Panc1 (cell line): Measurements from ENCODE around the gene PSMC1.

Experiments
- POLR2AphosphoS5 ChIP-seq: IDR thresholded peaks from 2 replicates; pipeline ENCODE4 v1.6.1; 2012; ENCODE audit warnings: mild to moderate bottlenecking, low read depth, low read length, moderate library complexity
- SIN3A ChIP-seq: IDR thresholded peaks from 2 replicates; pipeline ENCODE4 v1.6.1; 2012; ENCODE audit warnings: low read depth, mild to moderate bottlenecking, low read length, moderate library complexity, borderline replicate concordance; ENCODE audit not compliant: insufficient read depth
- TCF7L2 ChIP-seq: IDR thresholded peaks from 2 replicates; pipeline ENCODE4 v1.6.1; 2011; ENCODE audit warnings: mild to moderate bottlenecking, low read depth, low read length, inconsistent platforms
- TF ChIP-seq, protein P1 (sequence below): fragments of 450-650 bp; IDR thresholded peaks from 2 replicates; pipeline ENCODE4 v1.5.1; 2017; ENCODE audit warnings: mild to moderate bottlenecking
- TF ChIP-seq, protein P2 (sequence below), 2 experiments: IDR thresholded peaks; 2 replicates each; pipeline ENCODE4 v1.6.1; 2011 to 2012; ENCODE audit warnings: low read depth in 2 of 2, control low read depth in 1 of 2, low read length in 1 of 2, mild to moderate bottlenecking in 1 of 2, moderate library complexity in 1 of 2; ENCODE audit not compliant: insufficient read depth in 1 of 2

GRCh38 chr14:90272523-90272922, 16.2 kb downstream of the PSMC1 start:
- no peak for TF ChIP-seq POLR2AphosphoS5
- TF ChIP-seq, protein P1, sequence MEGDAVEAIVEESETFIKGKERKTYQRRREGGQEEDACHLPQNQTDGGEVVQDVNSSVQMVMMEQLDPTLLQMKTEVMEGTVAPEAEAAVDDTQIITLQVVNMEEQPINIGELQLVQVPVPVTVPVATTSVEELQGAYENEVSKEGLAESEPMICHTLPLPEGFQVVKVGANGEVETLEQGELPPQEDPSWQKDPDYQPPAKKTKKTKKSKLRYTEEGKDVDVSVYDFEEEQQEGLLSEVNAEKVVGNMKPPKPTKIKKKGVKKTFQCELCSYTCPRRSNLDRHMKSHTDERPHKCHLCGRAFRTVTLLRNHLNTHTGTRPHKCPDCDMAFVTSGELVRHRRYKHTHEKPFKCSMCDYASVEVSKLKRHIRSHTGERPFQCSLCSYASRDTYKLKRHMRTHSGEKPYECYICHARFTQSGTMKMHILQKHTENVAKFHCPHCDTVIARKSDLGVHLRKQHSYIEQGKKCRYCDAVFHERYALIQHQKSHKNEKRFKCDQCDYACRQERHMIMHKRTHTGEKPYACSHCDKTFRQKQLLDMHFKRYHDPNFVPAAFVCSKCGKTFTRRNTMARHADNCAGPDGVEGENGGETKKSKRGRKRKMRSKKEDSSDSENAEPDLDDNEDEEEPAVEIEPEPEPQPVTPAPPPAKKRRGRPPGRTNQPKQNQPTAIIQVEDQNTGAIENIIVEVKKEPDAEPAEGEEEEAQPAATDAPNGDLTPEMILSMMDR, result no peak
- no peak for TF ChIP-seq TCF7L2
- TF ChIP-seq, protein P2, sequence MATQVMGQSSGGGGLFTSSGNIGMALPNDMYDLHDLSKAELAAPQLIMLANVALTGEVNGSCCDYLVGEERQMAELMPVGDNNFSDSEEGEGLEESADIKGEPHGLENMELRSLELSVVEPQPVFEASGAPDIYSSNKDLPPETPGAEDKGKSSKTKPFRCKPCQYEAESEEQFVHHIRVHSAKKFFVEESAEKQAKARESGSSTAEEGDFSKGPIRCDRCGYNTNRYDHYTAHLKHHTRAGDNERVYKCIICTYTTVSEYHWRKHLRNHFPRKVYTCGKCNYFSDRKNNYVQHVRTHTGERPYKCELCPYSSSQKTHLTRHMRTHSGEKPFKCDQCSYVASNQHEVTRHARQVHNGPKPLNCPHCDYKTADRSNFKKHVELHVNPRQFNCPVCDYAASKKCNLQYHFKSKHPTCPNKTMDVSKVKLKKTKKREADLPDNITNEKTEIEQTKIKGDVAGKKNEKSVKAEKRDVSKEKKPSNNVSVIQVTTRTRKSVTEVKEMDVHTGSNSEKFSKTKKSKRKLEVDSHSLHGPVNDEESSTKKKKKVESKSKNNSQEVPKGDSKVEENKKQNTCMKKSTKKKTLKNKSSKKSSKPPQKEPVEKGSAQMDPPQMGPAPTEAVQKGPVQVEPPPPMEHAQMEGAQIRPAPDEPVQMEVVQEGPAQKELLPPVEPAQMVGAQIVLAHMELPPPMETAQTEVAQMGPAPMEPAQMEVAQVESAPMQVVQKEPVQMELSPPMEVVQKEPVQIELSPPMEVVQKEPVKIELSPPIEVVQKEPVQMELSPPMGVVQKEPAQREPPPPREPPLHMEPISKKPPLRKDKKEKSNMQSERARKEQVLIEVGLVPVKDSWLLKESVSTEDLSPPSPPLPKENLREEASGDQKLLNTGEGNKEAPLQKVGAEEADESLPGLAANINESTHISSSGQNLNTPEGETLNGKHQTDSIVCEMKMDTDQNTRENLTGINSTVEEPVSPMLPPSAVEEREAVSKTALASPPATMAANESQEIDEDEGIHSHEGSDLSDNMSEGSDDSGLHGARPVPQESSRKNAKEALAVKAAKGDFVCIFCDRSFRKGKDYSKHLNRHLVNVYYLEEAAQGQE (IDR thresholded peaks at IDR 0.05; ENCODE audit: insufficient read depth in 1 of 2, low read depth in 2 of 2, low read length in 1 of 2), result no peak
- no peak for TF ChIP-seq SIN3A
